K562 (cell line): ENCODE measurements around the gene DOK3. TPM values are rescaled to one million over a fixed set of nuclear protein-coding genes. Genes with fewer than 3 reads are reported as not detected.

Experiments used
- ATAC-seq: fragments of 200-7000 bp; cut with Tn5 transposase; 3 replicates; pipeline ENCODE4 v1.9.1; 2020; ENCODE audit warnings: moderate library complexity
- BruUV-seq: library from RNA; stranded (reverse); fragments of 400-500 nt; replicated peaks from 2 replicates; lab custom pipeline; 2021; lab: Mats Ljungman, UMichigan
- CTCF ChIA-PET: fragments of 300-600 bp; formaldehyde crosslinking; extraction: SDS; loops from one replicate; lab custom pipeline; 2021; ENCODE audit warnings: low intra/inter-chr PET ratio; lab: Yijun Ruan, JAX
- POLR2A ChIA-PET: fragments of 300-600, 350-650 bp; sonication (Branson Sonifier 250); formaldehyde crosslinking; extraction: SDS; loops from one replicate; lab custom pipeline; 2021; ENCODE audit warnings: antibody characterized with exemption, inconsistent platforms; lab: Yijun Ruan, JAX
- DNase-seq, 4 experiments: peaks; one replicate each; pipeline versions ENCODE4 v3.0.0 to v3.0.0-alpha.2; 2011 to 2018; ENCODE audit warnings: low spot score in 3 of 4, mixed read lengths in 3 of 4; ENCODE audit errors: extremely low read depth in 1 of 4
- FAIRE-seq: peaks from 2 replicates; lab custom pipeline; 2011; peaks lifted over from hg19 to GRCh38; lab: Jason Lieb, UNC
- H2AFZ ChIP-seq: 2 replicates; pipeline ENCODE4 v1.6.0; 2011; ENCODE audit warnings: low read depth, low read length, control low read depth, inconsistent platforms
- H3K27ac ChIP-seq: fragments of 200-600 bp; 3 replicates; pipeline ENCODE4 v1.8.0; 2011; ENCODE audit warnings: low read depth, mild to moderate bottlenecking, control low read depth, inconsistent platforms, low read length, moderate library complexity, mixed read lengths; ENCODE audit errors: extremely low read depth
- H3K27me3 ChIP-seq, 2 experiments: fragments of 300-600 bp in 1 of 2; 2 replicates in 1 of 2; 3 replicates in 1 of 2; pipeline versions ENCODE4 v1.6.0 to v1.8.0; 2011; ENCODE audit warnings: inconsistent platforms in 2 of 2, low read length in 2 of 2, mild to moderate bottlenecking in 1 of 2, mixed read lengths in 1 of 2, moderate library complexity in 1 of 2; ENCODE audit not compliant: control insufficient read depth in 2 of 2, insufficient read depth in 2 of 2
- H3K36me3 ChIP-seq: fragments of 300-600 bp; 3 replicates; pipeline ENCODE4 v1.8.0; 2011; ENCODE audit warnings: mild to moderate bottlenecking, low read length, inconsistent platforms; ENCODE audit not compliant: control insufficient read depth, insufficient read depth
- H3K4me1 ChIP-seq, 2 experiments: fragments of 200-600 bp in 1 of 2; replicated peaks in 1 of 2; 2 replicates in 1 of 2; 3 replicates in 1 of 2; pipeline versions ENCODE4 v1.5.1 to v1.8.0; 2011; ENCODE audit warnings: inconsistent platforms in 2 of 2, low read length in 2 of 2, mild to moderate bottlenecking in 1 of 2, mixed read lengths in 1 of 2, moderate library complexity in 1 of 2; ENCODE audit not compliant: control insufficient read depth in 2 of 2, insufficient read depth in 2 of 2
- H3K4me2 ChIP-seq: 2 replicates; pipeline ENCODE4 v1.6.1; 2011; ENCODE audit warnings: low read length, control low read depth, inconsistent platforms, mixed read lengths; ENCODE audit not compliant: insufficient read depth
- H3K4me3 ChIP-seq: fragments of 200-600 bp; sonication (generic), shearing (Covaris generic); 2 replicates; pipeline ENCODE4 v1.5.1; 2016; ENCODE audit warnings: control low read depth, inconsistent platforms
- H3K79me2 ChIP-seq: fragments of 200-600 bp; 3 replicates; pipeline ENCODE4 v1.8.0; 2011; ENCODE audit warnings: low read length, inconsistent platforms; ENCODE audit not compliant: control insufficient read depth, insufficient read depth
- H3K9ac ChIP-seq, 2 experiments: 2 replicates each; pipeline versions ENCODE4 v1.6.0 to v1.6.1; 2011; ENCODE audit warnings: low read depth in 2 of 2, low read length in 2 of 2, control low read depth in 1 of 2, inconsistent platforms in 1 of 2, mild to moderate bottlenecking in 1 of 2, mixed read lengths in 1 of 2; ENCODE audit not compliant: insufficient read depth in 1 of 2
- H3K9me1 ChIP-seq: one replicate; pipeline ENCODE4 v1.6.0; 2011; ENCODE audit warnings: inconsistent platforms, mild to moderate bottlenecking, low read length, moderate library complexity; ENCODE audit not compliant: control insufficient read depth, insufficient read depth
- H3K9me3 ChIP-seq: replicated peaks from 2 replicates; pipeline ENCODE4 v1.5.1; 2011; ENCODE audit warnings: low read depth, low read length, inconsistent platforms; ENCODE audit not compliant: control insufficient read depth, insufficient read depth
- H4K20me1 ChIP-seq: replicated peaks from 2 replicates; pipeline ENCODE4 v1.6.1; 2011; ENCODE audit warnings: low read length, inconsistent platforms, mixed read lengths; ENCODE audit not compliant: control insufficient read depth, insufficient read depth
- BHLHE40 ChIP-seq: IDR thresholded peaks from 2 replicates; pipeline ENCODE4 v1.6.1; 2011; ENCODE audit warnings: low read length, improper control_type of control experiment
- CC2D1A ChIP-seq: fragments of 450-650 bp; IDR thresholded peaks from 2 replicates; pipeline ENCODE4 v1.6.1; 2017; ENCODE audit warnings: mild to moderate bottlenecking
- ELF1 ChIP-seq: fragments of 200-800 bp; sonication (Bioruptor generic); IDR thresholded peaks from 2 replicates; pipeline ENCODE4 v1.6.1; 2016; ENCODE audit warnings: missing genetic modification characterization, missing compliant biosample characterization
- HDGF ChIP-seq: fragments of 450-650 bp; IDR thresholded peaks from 2 replicates; pipeline ENCODE4 v1.6.1; 2016
- HMBOX1 ChIP-seq: sonication (generic); IDR thresholded peaks from 2 replicates; pipeline ENCODE4 v1.6.1; 2016
- HSF4 ChIP-seq: fragments of 250-450 bp; sonication (Bioruptor Pico); IDR thresholded peaks from 2 replicates; pipeline ENCODE4 v2.1.2; 2022; ENCODE audit warnings: mild to moderate bottlenecking, moderate library complexity, borderline replicate concordance
- MTF1 ChIP-seq: fragments of 250-450 bp; sonication (Bioruptor Pico); IDR thresholded peaks from 2 replicates; pipeline ENCODE4 v1.9.0; 2021; ENCODE audit warnings: moderate library complexity, mild to moderate bottlenecking, inconsistent platforms, borderline replicate concordance
- NRF1 ChIP-seq, 2 experiments: fragments of 450-650 bp; IDR thresholded peaks in 1 of 2; conservative IDR thresholded peaks in 1 of 2; 2 replicates each; pipeline ENCODE4 v1.6.1; 2014; ENCODE audit warnings: mild to moderate bottlenecking in 2 of 2
- PKNOX1 ChIP-seq: fragments of 450-650 bp; IDR thresholded peaks from 2 replicates; pipeline ENCODE4 v1.6.1; 2016
- POLR2A ChIP-seq: fragments of 450-650 bp; conservative IDR thresholded peaks from 2 replicates; pipeline ENCODE4 v1.6.1; 2016
- RAD51 ChIP-seq: fragments of 450-650 bp; IDR thresholded peaks from 2 replicates; pipeline ENCODE4 v1.7.1; 2016; ENCODE audit warnings: low read depth, mild to moderate bottlenecking, borderline replicate concordance
- RBFOX2 ChIP-seq: fragments of 200-400 bp; formaldehyde crosslinking; IDR thresholded peaks from 2 replicates; pipeline ENCODE4 v1.6.1; 2017; ENCODE audit warnings: low read depth, mild to moderate bottlenecking, low read length, moderate library complexity
- TCFL5 ChIP-seq: fragments of 250-450 bp; sonication (Bioruptor Pico); conservative IDR thresholded peaks from 2 replicates; pipeline ENCODE4 v1.6.1; 2021; ENCODE audit warnings: mild to moderate bottlenecking, moderate library complexity, matching md5 sums
- TFE3 ChIP-seq: fragments of 450-650 bp; formaldehyde crosslinking; IDR thresholded peaks from 2 replicates; pipeline ENCODE4 v1.4.0; 2020; ENCODE audit warnings: mild to moderate bottlenecking, mixed read lengths
- ZEB2 ChIP-seq: fragments of 450-650 bp; IDR thresholded peaks from 2 replicates; pipeline ENCODE4 v1.6.1; 2016
- ZFP36 ChIP-seq: fragments of 150-350 bp; IDR thresholded peaks from 2 replicates; pipeline ENCODE4 v1.6.1; 2018; ENCODE audit warnings: low read length, low read depth; ENCODE audit not compliant: partially characterized antibody
- ZNF24 ChIP-seq: fragments of 450-650 bp; IDR thresholded peaks from 2 replicates; pipeline ENCODE4 v1.6.1; 2016
- ZNF398 ChIP-seq: fragments of 250-450 bp; sonication (Bioruptor Pico); IDR thresholded peaks from 2 replicates; pipeline ENCODE4 v1.8.0; 2021; ENCODE audit warnings: moderate library complexity, mild to moderate bottlenecking, inconsistent platforms
- ZNF431 ChIP-seq: sonication (generic); formaldehyde crosslinking; IDR thresholded peaks from 2 replicates; pipeline ENCODE4 v1.8.0; 2022; ENCODE audit warnings: mild to moderate bottlenecking, missing genetic modification reagents
- WGBS: fragments of 100-300 bp; shearing (Covaris generic); methylation state at CpG from one replicate; pipeline ENCODE4 v1.1.6; 2016; ENCODE audit warnings: low coverage, mixed read lengths; ENCODE audit not compliant: insufficient coverage; ENCODE audit errors: missing lambda C conversion rate; 5-methylcytosine and 5-hydroxymethylcytosine counted together
- in situ Hi-C: fragments of 300-500 bp; cut with MboI; formaldehyde crosslinking; loops from 4 replicates; pipeline ENCODE4 v1.15.0; 2018; ENCODE audit warnings: inconsistent platforms, mixed read lengths
- intact Hi-C: fragments of 100-400 bp; cut with micrococcal nuclease; formaldehyde crosslinking; loops from 2 replicates; pipeline ENCODE4 v1.14.2; 2022
- polyA plus RNA-seq, 8 experiments: library from polyadenylated mRNA; depleted of rRNA in 4 of 8; stranded (reverse) in 5 of 8; unstranded in 3 of 8; fragments of >200 nt; fragmentation: Nextera tagmentation in 2 of 8; fragmentation: Illumina TruSeq in 1 of 8; extraction: Ambion mirVana in 2 of 8; extraction: Trizol in 1 of 8; gene quantifications; 2 replicates each; pipeline versions ENCODE4 v1.2.1 to v1.2.3, GENCODE V29; 2011 to 2014; ENCODE audit warnings: inconsistent platforms in 1 of 8, missing spikeins in 1 of 8
- total RNA-seq, 7 experiments: library from RNA; depleted of rRNA in 6 of 7; stranded (reverse); fragments of >200 nt in 6 of 7; fragmentation: Illumina TruSeq in 2 of 7; extraction: Trizol in 2 of 7; gene quantifications; 2 replicates each; pipeline versions ENCODE4 v1.2.1 to v1.2.3, GENCODE V29; 2011 to 2021; ENCODE audit warnings: low replicate concordance in 1 of 7

The DOK3 gene
- total and polyA plus RNA-seq, 9 of the 15 experiments (the other 6 are each of a cell fraction or from before 2014, with no cell fraction given): 1.3 to 23.0 (median 8.0) TPM

- H3K79me2 ChIP-seq: peaks cover 23% of the 10 kb centered on the region
- peak overlapping the region; percentile 66 to 89; a peak in 3 of 4 replicates for H3K9ac ChIP-seq
- peak; percentile 21 for ATAC-seq
- H3K9me3 ChIP-seq: no peaks in the 10 kb centered on the region
- DNase-seq: no peak
- peak overlapping the region; percentile 75 for H3K4me2 ChIP-seq
- 0 out of 2 replicates have a peak overlapping the region, but pooled peaks have one; percentile 69 for H2AFZ ChIP-seq
- ChIA-PET CTCF (interaction anchor here (0.6 kb wide), 1 partner anchor 53 kb away, joined by 3 read pairs; no protein-coding TSS in a partner anchor), POLR2A (interaction anchor here (0.6 to 4.5 kb wide), 6 partner anchors 11 to 79 kb away, joined by 3 to 26 read pairs (median 7); partner anchors contain the start of gene PDLIM7)
- peak overlapping the region; percentile 80 for H3K27ac ChIP-seq
- in situ Hi-C loops: no loop called here
- intact Hi-C loops: no loop called here
- H3K4me3 ChIP-seq: no peak overlapping the region; the same call in 1 of the 2 replicates
- 62% methylated on average over 11 of the region's 11 CpGs for WGBS
- H3K9me1 ChIP-seq: no peaks in the 10 kb centered on the region
- peaks cover 27 to 58% of the 10 kb centered on the region in 2 experiments for H3K4me1 ChIP-seq
- H3K27me3 ChIP-seq: no peaks in the 10 kb centered on the region
- BruUV-seq: no TSS peak
- peaks cover 70% of the 10 kb centered on the region for H3K36me3 ChIP-seq
- no peaks in the 10 kb centered on the region for H4K20me1 ChIP-seq
- FAIRE-seq: peak; percentile 48
- TF ChIP-seq ZNF24 (no peak), CC2D1A (no peak), ZNF398 (no peak), ZEB2 (no peak), RBFOX2 (0 out of 2 replicates have a peak, but pooled peaks have one; percentile 20), RAD51 (peak; percentile 52; the same call in 1 of the 2 replicates), HSF4 (CRISPR knock-in tag) (no peak), NRF1 (conservative IDR thresholded peaks at IDR 0.05 in 1 of 2, IDR thresholded peaks at IDR 0.05 in 1 of 2) (peak; percentile 51 to 52), HDGF (0 out of 2 replicates have a peak, but pooled peaks have one; percentile 40), TFE3 (CRISPR knock-in tag) (0 out of 2 replicates have a peak, but pooled peaks have one; percentile 10), MTF1 (CRISPR knock-in tag) (no peak), PKNOX1 (no peak), TCFL5 (CRISPR knock-in tag) (no peak), ZNF431 (CRISPR knock-in tag) (no peak), BHLHE40 (no peak), ELF1 (tag) (0 out of 2 replicates have a peak, but pooled peaks have one; percentile 14), ZFP36 (peak; percentile 60), HMBOX1 (no peak), POLR2A (peak; percentile 34; the same call in 1 of the 2 replicates)
Measured at GRCh38 chr5:177509991-177510566, 453 bp upstream of the DOK3 start.
